Activated T-cell treated with anti-CD3 and anti-CD28 coated beads, Interleukin-2, amount 50 U/mL, for 24 hours (primary cell): ENCODE results near the gene STAMBPL1.

Source experiments
- DNase-seq: peaks from one replicate; pipeline ENCODE4 v3.0.0-alpha.2; 2020
- H3K27ac Mint-ChIP-seq: 2 replicates; pipeline ENCODE4 v1.8.0; 2020; ENCODE audit warnings: mild to moderate bottlenecking, mixed read lengths
- H3K27me3 Mint-ChIP-seq: 2 replicates; pipeline ENCODE4 v1.8.0; 2020; ENCODE audit warnings: mixed read lengths
- H3K36me3 Mint-ChIP-seq: 2 replicates; pipeline ENCODE4 v1.8.0; 2020; ENCODE audit warnings: low read depth, mixed read lengths
- H3K4me1 Mint-ChIP-seq: 2 replicates; pipeline ENCODE4 v1.8.0; 2020; ENCODE audit warnings: low read depth, mixed read lengths
- H3K4me3 Mint-ChIP-seq: 2 replicates; pipeline ENCODE4 v1.8.0; 2020; ENCODE audit warnings: mild to moderate bottlenecking, moderate library complexity, mixed read lengths
- H3K9me3 Mint-ChIP-seq: 2 replicates; pipeline ENCODE4 v1.8.0; 2020; ENCODE audit warnings: mixed read lengths

Gene STAMBPL1

GRCh38 chr10:88848499-88848898 is 31.5 kb upstream of the STAMBPL1 start:
- Mint-ChIP-seq H3K27ac (peak overlapping the region; percentile 92), H3K27me3 (peaks cover 8% of the 10 kb centered on the region), H3K4me3 (peak overlapping the region; percentile 21), H3K9me3 (no peaks in the 10 kb centered on the region), H3K36me3 (no peaks in the 10 kb centered on the region), H3K4me1 (peaks cover 23% of the 10 kb centered on the region)
- DNase-seq, result no peak

- Mint-ChIP-seq H3K4me1 (peaks cover 24% of the 10 kb centered on the region), H3K27ac (peak overlapping the region; percentile 92), H3K36me3 (no peaks in the 10 kb centered on the region), H3K27me3 (peaks cover 5% of the 10 kb centered on the region), H3K4me3 (peak overlapping the region; percentile 21), H3K9me3 (no peaks in the 10 kb centered on the region)
- no peak for DNase-seq
Observed at GRCh38 chr10:88849234-88849633, 30.8 kb upstream of the STAMBPL1 start.

- peaks cover 5% of the 10 kb centered on the region for H3K27me3 Mint-ChIP-seq
- DNase-seq, result no peak
- no peak overlapping the region for H3K27ac Mint-ChIP-seq
- H3K4me3 Mint-ChIP-seq, result no peak overlapping the region
- H3K36me3 Mint-ChIP-seq, result no peaks in the 10 kb centered on the region
- H3K4me1 Mint-ChIP-seq, result peaks cover 29% of the 10 kb centered on the region
- H3K9me3 Mint-ChIP-seq, result no peaks in the 10 kb centered on the region
Observed at GRCh38 chr10:88850712-88851111, 29.3 kb upstream of the STAMBPL1 start.

GRCh38 chr10:88851706-88852105 is 28.3 kb upstream of the STAMBPL1 start, which contains the start of gene ANKRD22:
Gene ANKRD22, minus strand, starts transcription at chr10:88851844. Its CDS starts 237 bp downstream, at chr10:88851607.
- Mint-ChIP-seq H3K27me3 (peaks cover 4% of the 10 kb centered on the region), H3K4me1 (peaks cover 29% of the 10 kb centered on the region), H3K27ac (no peak within 1 kb of the TSS), H3K36me3 (no peaks in the 10 kb centered on the region), H3K9me3 (no peaks in the 10 kb centered on the region), H3K4me3 (no peak within 1 kb of the TSS)
- DNase-seq, result no peak

GRCh38 chr10:88852327-88852726 is 27.7 kb upstream of the STAMBPL1 start:
- Mint-ChIP-seq H3K4me3 (no peak overlapping the region), H3K4me1 (peaks cover 29% of the 10 kb centered on the region), H3K9me3 (no peaks in the 10 kb centered on the region), H3K27me3 (peaks cover 2% of the 10 kb centered on the region), H3K27ac (no peak overlapping the region), H3K36me3 (no peaks in the 10 kb centered on the region)
- DNase-seq, result no peak

GRCh38 chr10:88853155-88853881 is 26.7 kb upstream of the STAMBPL1 start:
- DNase-seq, result no peak
- Mint-ChIP-seq H3K4me1 (peaks cover 26% of the 10 kb centered on the region), H3K9me3 (no peaks in the 10 kb centered on the region), H3K4me3 (no peak overlapping the region), H3K27me3 (peaks cover 2% of the 10 kb centered on the region), H3K27ac (no peak overlapping the region), H3K36me3 (no peaks in the 10 kb centered on the region)

GRCh38 chr10:88854684-88855083 is 25.4 kb upstream of the STAMBPL1 start:
- Mint-ChIP-seq H3K4me1 (peaks cover 22% of the 10 kb centered on the region), H3K36me3 (no peaks in the 10 kb centered on the region), H3K4me3 (no peak overlapping the region), H3K27me3 (peaks cover 2% of the 10 kb centered on the region), H3K27ac (no peak overlapping the region), H3K9me3 (no peaks in the 10 kb centered on the region)
- DNase-seq, result no peak

GRCh38 chr10:88857831-88858230 is 22.2 kb upstream of the STAMBPL1 start:
- DNase-seq, result no peak
- no peak overlapping the region for H3K4me3 Mint-ChIP-seq
- H3K4me1 Mint-ChIP-seq, result peaks cover 29% of the 10 kb centered on the region
- H3K27me3 Mint-ChIP-seq, result peaks cover 3% of the 10 kb centered on the region
- no peak overlapping the region for H3K27ac Mint-ChIP-seq
- H3K9me3 Mint-ChIP-seq, result no peaks in the 10 kb centered on the region
- no peaks in the 10 kb centered on the region for H3K36me3 Mint-ChIP-seq

GRCh38 chr10:88858491-88858890 is 21.6 kb upstream of the STAMBPL1 start:
- DNase-seq, result no peak
- Mint-ChIP-seq H3K27ac (peak overlapping the region; percentile 16), H3K27me3 (peaks cover 6% of the 10 kb centered on the region), H3K9me3 (no peaks in the 10 kb centered on the region), H3K4me1 (peaks cover 25% of the 10 kb centered on the region), H3K4me3 (no peak overlapping the region), H3K36me3 (no peaks in the 10 kb centered on the region)

- no peak overlapping the region for H3K4me3 Mint-ChIP-seq
- no peak for DNase-seq
- H3K27me3 Mint-ChIP-seq, result peaks cover 10% of the 10 kb centered on the region
- H3K36me3 Mint-ChIP-seq, result no peaks in the 10 kb centered on the region
- H3K4me1 Mint-ChIP-seq, result peaks cover 19% of the 10 kb centered on the region
- no peak overlapping the region for H3K27ac Mint-ChIP-seq
- H3K9me3 Mint-ChIP-seq, result no peaks in the 10 kb centered on the region
Observed at GRCh38 chr10:88861036-88861435, 19.0 kb upstream of the STAMBPL1 start.

- Mint-ChIP-seq H3K36me3 (no peaks in the 10 kb centered on the region), H3K4me3 (no peak overlapping the region)
- DNase-seq, result no peak
Observed at GRCh38 chr10:88865281-88865876, 14.7 kb upstream of the STAMBPL1 start.

GRCh38 chr10:88866454-88866853 is 13.6 kb upstream of the STAMBPL1 start:
- no peaks in the 10 kb centered on the region for H3K4me1 Mint-ChIP-seq
- no peak overlapping the region for H3K27ac Mint-ChIP-seq
- H3K36me3 Mint-ChIP-seq, result no peaks in the 10 kb centered on the region
- no peaks in the 10 kb centered on the region for H3K9me3 Mint-ChIP-seq
- DNase-seq, result no peak
- H3K27me3 Mint-ChIP-seq, result peaks cover 10% of the 10 kb centered on the region
- no peak overlapping the region for H3K4me3 Mint-ChIP-seq

More at GRCh38 chr10:88865281-88865876, 14.7 kb upstream of the STAMBPL1 start:
- Mint-ChIP-seq H3K27me3 (peaks cover 10% of the 10 kb centered on the region), H3K4me1 (peaks cover 3% of the 10 kb centered on the region), H3K9me3 (no peaks in the 10 kb centered on the region), H3K27ac (no peak overlapping the region)

- Mint-ChIP-seq H3K27ac (no peak overlapping the region), H3K4me3 (no peak overlapping the region), H3K4me1 (peaks cover 2% of the 10 kb centered on the region), H3K9me3 (no peaks in the 10 kb centered on the region), H3K36me3 (no peaks in the 10 kb centered on the region), H3K27me3 (no peaks in the 10 kb centered on the region)
- no peak for DNase-seq
Observed at GRCh38 chr10:88870089-88870488, 10.0 kb upstream of the STAMBPL1 start.

- Mint-ChIP-seq H3K27ac (no peak overlapping the region), H3K36me3 (no peaks in the 10 kb centered on the region), H3K4me3 (no peak overlapping the region), H3K9me3 (no peaks in the 10 kb centered on the region), H3K27me3 (no peaks in the 10 kb centered on the region), H3K4me1 (peaks cover 13% of the 10 kb centered on the region)
- DNase-seq, result no peak
Observed at GRCh38 chr10:88873757-88874156, 6.3 kb upstream of the STAMBPL1 start.

GRCh38 chr10:88874281-88874680 is 5.8 kb upstream of the STAMBPL1 start:
- Mint-ChIP-seq H3K27me3 (no peaks in the 10 kb centered on the region), H3K27ac (no peak overlapping the region), H3K36me3 (no peaks in the 10 kb centered on the region), H3K4me1 (peaks cover 19% of the 10 kb centered on the region), H3K4me3 (no peak overlapping the region), H3K9me3 (no peaks in the 10 kb centered on the region)
- no peak for DNase-seq
